WERI-Rb-1 (cell line): Measurements from ENCODE around the gene NFIA.

Experiments used
- DNase-seq: peaks from one replicate; pipeline ENCODE4 v3.0.0-alpha.2; 2020
- H3K27ac ChIP-seq: fragments of 250-450 bp; sonication (Bioruptor Pico); 2 replicates; pipeline ENCODE4 v1.5.1; 2020; ENCODE audit warnings: mild to moderate bottlenecking, moderate library complexity
- H3K27me3 ChIP-seq: fragments of 250-450 bp; sonication (Bioruptor Pico); 2 replicates; pipeline ENCODE4 v1.5.1; 2021; ENCODE audit warnings: mild to moderate bottlenecking, low read depth, moderate library complexity; ENCODE audit not compliant: insufficient read depth, severe bottlenecking
- H3K36me3 ChIP-seq: fragments of 250-450 bp; sonication (Bioruptor Pico); 2 replicates; pipeline ENCODE4 v1.5.1; 2020; ENCODE audit warnings: mild to moderate bottlenecking, moderate library complexity
- H3K4me3 ChIP-seq: 2 replicates; pipeline ENCODE4 v1.5.1; 2011; ENCODE audit warnings: low read depth, mild to moderate bottlenecking, control low read depth, low read length
- H3K9me3 ChIP-seq: fragments of 250-450 bp; sonication (Bioruptor Pico); 2 replicates; pipeline ENCODE4 v1.5.1; 2021; ENCODE audit warnings: mild to moderate bottlenecking, moderate library complexity; ENCODE audit not compliant: severe bottlenecking
- TF ChIP-seq, protein P1 (sequence below): IDR thresholded peaks from 2 replicates; pipeline ENCODE4 v1.5.1; 2011; ENCODE audit warnings: low read depth, mild to moderate bottlenecking, control low read depth, inconsistent platforms, low read length

NFIA gene

DNA sequence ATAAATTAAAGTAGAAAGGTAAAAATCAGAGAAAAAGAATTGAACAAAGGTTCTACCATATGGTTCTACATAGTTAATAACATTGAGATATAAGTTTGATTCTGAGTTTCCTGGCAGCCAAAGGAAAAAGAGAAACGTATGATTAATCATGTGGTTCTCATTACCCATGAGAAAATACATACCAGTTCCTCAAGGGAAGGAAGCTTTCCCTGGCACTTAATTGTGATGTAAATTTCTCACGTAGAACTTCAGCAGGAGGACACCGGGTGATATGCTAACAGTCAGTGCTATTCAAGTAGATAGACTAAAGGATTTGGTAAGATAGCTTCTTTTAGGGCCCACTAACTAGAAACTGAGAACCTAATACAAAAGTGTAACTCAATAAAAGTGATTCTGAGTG lies 218.5 kb downstream of the NFIA start:
- H3K36me3 ChIP-seq: no peaks in the 10 kb centered on the region
- H3K27me3 ChIP-seq: no peaks in the 10 kb centered on the region
- DNase-seq: no peak
- H3K4me3 ChIP-seq: no peak overlapping the region
- H3K9me3 ChIP-seq: no peaks in the 10 kb centered on the region
- TF ChIP-seq, protein P1, sequence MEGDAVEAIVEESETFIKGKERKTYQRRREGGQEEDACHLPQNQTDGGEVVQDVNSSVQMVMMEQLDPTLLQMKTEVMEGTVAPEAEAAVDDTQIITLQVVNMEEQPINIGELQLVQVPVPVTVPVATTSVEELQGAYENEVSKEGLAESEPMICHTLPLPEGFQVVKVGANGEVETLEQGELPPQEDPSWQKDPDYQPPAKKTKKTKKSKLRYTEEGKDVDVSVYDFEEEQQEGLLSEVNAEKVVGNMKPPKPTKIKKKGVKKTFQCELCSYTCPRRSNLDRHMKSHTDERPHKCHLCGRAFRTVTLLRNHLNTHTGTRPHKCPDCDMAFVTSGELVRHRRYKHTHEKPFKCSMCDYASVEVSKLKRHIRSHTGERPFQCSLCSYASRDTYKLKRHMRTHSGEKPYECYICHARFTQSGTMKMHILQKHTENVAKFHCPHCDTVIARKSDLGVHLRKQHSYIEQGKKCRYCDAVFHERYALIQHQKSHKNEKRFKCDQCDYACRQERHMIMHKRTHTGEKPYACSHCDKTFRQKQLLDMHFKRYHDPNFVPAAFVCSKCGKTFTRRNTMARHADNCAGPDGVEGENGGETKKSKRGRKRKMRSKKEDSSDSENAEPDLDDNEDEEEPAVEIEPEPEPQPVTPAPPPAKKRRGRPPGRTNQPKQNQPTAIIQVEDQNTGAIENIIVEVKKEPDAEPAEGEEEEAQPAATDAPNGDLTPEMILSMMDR: no peak
- no peak overlapping the region for H3K27ac ChIP-seq

DNA sequence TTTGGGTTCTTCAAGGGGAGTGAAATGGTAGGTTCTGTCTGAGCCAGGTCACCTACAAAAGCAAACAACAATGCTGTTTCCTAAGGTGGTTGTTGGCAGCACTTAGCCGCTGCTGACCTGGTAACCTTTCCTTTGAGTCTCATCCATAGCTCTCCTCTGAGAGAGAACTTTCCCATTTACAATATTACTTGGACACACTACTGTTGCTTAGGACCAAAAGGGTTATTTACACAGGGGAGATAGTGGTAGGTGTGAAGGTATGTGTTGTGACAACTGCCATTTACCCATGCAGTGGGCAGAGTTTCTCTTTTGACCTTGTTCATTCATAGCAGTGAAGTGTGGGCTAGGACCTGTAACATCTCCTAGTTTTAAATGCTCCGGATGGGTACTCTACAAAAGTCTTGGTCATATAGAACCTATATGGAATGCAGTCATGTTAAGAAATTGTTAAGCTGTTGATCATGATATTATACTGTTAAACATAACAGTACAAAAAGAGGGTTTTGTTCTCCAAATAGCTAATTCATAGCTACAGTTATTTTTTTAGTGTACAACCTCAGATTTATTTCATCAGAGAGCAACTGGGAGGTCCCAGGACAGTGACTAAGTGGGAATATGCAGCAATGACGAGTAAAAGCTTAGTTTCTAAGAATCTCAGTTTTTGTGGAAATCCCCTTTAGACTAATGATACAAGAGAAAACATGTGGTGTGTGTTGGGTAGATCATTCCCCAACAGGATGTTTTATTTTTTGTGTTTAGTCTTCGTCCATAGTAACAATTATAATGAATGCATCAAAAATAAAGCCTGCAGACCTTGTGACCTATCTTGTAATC lies 219.7 kb downstream of the NFIA start:
- Histone ChIP-seq H3K9me3 (no peaks in the 10 kb centered on the region), H3K27me3 (no peaks in the 10 kb centered on the region), H3K4me3 (no peak overlapping the region), H3K27ac (no peak overlapping the region), H3K36me3 (no peaks in the 10 kb centered on the region)
- DNase-seq: no peak
- TF ChIP-seq, protein P1: no peak

DNA sequence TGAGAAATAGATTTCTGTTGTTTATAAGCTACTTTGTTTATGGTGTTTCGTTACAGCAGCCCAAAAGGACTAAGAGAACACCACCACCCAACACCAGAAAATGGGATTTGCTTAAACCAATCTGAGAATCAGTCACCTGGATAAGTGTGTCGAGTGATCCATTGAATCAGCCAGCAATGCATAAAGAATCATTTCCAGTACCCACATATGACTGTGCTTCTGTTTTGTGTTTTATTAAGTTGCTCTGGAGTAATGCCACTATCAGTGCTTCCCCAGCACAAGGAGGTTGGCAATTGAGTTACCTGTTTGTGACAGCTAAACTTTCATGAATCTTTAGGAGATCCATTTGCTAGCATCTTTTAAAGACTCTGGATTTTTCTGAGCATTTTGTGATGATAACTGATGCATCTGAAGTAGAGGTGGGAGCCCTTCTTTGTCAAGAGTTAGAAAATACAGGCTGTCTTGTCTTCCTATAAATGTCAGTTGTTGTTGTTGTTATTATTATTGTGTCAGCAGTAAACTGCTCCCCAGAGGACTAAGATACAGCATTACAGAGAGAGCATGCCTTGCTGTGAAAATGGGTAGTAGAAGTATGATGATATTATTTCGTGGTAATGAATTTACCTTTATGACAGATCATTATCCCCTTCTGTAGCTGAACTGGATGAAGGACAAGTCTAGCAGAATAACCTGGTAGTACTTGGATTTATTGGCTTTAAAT lies 225.2 kb downstream of the NFIA start:
- no peak overlapping the region for H3K27ac ChIP-seq
- H3K36me3 ChIP-seq: no peaks in the 10 kb centered on the region
- H3K27me3 ChIP-seq: no peaks in the 10 kb centered on the region
- no peak for DNase-seq
- no peaks in the 10 kb centered on the region for H3K9me3 ChIP-seq
- H3K4me3 ChIP-seq: no peak overlapping the region
- TF ChIP-seq, protein P1: no peak

DNA sequence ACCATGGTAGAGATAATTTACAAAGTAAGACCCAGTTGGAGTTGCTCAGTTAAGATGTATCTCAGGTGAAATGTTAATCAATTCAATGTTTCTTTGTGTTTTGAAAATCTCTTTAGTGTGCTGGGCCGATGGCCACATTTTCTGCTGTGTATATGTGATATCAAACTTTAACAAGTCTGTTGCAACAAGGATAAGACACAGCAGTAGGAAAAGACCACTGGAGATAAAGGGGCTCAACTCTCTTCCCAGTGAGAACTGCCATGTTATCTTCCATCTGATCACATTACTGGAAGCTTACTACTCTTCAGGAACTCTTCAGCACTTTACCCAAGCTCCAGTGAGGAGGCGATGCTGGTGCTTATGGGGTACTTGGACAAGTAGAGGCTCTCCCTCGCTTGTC lies 227.7 kb downstream of the NFIA start:
- Histone ChIP-seq H3K4me3 (no peak overlapping the region), H3K36me3 (no peaks in the 10 kb centered on the region), H3K27me3 (no peaks in the 10 kb centered on the region), H3K9me3 (peaks cover 3% of the 10 kb centered on the region), H3K27ac (no peak overlapping the region)
- no peak for DNase-seq
- TF ChIP-seq, protein P1: no peak

DNA sequence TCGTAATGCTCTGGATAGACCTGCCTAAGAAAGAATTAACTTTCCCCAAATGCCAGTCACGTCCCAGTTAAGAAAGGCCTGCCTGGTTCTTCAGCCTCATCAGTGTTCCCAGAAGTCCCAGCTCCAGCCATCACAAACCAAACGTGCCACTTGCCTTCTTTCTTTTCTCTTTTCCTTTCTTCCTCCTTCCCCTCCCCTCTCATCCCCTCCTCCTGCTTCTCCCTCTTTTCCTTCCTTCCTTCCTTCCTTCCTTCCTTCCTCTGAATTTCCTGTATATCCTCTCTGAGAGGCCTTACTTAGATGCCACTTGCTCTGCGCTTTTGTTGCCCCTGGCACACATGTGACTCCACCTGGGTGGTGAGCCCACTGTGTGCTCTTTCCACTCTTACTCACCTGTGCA lies 228.2 kb downstream of the NFIA start:
- TF ChIP-seq, protein P1: no peak
- Histone ChIP-seq H3K9me3 (peaks cover 3% of the 10 kb centered on the region), H3K36me3 (no peaks in the 10 kb centered on the region), H3K4me3 (no peak overlapping the region), H3K27ac (no peak overlapping the region), H3K27me3 (no peaks in the 10 kb centered on the region)
- DNase-seq: no peak
